ENCODE measurements around the gene GSDMA. TPM values are rescaled to one million over a fixed set of nuclear protein-coding genes. Genes with fewer than 3 reads are reported as not detected.

The GSDMA gene
- total RNA-seq, 1 donor from 2014 or later: 2.2 TPM

DNA sequence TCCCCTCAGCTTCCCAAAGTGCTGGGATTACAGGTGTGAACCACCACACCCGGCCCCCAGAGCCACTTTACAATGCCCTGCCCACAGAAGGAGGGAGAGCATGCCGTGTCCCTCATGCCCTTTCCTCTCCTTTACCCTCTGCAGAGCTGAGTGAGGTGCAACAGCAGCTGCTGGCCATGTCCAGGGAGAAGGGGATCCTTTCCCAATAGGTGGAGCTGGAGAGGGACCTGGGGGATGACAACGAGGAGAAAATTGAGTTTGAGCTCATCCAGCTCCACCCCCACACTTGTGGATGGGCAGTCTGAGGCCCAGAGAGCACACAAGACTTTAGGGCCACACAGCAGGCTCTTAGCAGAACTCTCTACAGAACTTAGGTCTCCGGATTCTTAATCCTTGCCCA is 7.9 kb upstream of the GSDMA start:
- DNase-seq (ENCODE audit: low spot score): no peak

DNA sequence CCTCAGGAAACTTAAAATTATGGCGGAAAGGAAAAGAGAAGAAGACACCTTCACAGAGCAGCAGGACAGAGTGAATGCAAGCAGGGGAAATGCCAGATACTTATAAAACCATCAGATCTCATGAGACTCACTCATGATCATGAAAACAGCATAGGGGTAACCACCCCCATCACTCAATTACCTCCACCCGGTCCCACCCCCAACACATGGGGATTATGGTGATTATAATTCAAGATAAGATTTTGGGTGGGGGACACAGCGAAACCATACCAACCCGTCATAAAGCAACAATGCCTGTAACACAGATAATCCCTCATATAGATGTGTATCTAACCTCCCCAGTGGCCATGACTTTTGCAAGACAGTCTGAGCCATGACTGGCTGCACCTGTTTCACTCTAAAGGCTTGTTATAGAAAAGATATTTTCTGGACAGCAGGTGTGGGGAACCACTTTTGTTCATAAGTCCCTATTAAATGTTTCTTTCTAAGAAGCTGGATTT is 7.0 kb upstream of the GSDMA start:
- DNase-seq (ENCODE audit: low spot score): no peak

DNA sequence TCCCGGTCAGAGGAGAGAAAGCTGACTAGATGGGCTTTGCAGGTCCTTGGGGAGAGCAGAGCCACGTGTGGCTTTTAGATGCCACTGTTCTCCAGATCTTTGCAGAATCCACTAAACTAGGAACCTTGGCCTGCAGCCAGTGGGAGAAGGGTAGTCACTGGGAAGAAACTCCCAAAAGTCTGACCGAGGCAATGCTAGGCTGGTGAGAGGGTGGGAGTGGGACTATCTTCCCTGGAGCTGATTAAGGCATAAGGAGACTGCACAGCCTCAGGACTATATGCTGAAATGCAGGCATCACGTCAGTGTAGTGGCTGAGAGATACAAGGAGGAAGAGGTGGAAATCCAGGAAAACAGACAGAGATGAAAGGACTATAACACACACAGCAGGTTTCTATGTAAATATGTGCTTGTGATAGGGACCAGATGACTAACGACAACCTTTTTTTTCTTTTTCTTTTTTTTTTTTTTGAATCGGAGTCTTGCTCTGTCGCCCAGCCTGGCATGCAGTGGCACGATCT is 2.2 kb upstream of the GSDMA start:
- DNase-seq (ENCODE audit: low spot score): no peak

DNA sequence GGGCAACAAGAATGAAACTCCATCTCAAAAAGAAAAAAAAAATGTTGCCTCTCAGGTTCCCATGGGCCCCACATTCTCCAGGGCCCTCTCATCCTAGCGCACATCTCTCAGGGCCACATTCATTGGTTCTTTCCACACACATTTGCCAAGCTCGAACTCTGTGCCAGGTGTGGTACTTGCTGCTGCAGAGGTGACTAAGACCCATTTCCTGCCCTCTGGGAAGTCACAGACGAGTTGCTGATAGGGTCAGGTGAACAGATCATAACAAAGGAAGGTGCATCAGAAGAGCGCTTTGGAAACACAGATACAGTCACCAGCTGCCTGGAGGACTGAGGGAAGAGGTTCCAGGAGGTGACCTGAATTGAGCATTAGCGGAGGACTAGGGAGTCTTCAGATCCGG is 1.0 kb downstream of the GSDMA start:
- no peak for DNase-seq (ENCODE audit: low spot score)

DNA sequence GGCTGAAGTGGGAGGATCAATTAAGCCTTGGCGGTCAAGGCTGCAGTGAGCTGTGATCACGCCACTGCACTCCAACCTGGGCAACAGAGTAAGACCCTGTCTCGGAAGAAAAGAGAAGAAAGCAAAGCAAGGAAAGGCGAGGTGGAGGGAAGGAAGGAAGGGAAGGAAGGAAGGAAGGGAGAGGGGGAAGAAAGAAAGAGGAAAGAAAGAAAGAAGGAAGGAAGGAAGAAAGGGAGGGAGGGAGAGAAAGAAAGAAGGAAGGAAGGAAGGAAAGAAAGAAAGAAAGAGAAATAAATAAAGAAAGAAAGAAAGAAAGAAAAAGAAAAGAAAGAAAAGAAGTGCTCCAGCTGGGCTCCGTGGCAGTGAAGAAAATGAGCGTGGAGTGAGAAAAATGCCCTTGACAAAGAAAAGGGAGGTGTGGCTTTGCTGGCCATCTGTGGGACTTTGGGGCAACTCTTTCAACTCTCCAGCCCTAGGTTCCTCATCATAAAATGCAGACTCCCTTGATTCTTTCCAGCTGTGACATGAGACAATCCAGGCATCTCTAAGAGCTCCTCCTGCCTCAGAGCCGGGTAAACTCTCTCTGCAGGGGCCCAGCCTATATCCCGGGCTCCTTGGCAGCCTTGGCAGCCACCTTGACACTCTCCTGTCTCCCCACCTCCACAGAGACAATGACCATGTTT is 2.4 kb downstream of the GSDMA start:
- no peak for DNase-seq (ENCODE audit: low spot score)

DNA sequence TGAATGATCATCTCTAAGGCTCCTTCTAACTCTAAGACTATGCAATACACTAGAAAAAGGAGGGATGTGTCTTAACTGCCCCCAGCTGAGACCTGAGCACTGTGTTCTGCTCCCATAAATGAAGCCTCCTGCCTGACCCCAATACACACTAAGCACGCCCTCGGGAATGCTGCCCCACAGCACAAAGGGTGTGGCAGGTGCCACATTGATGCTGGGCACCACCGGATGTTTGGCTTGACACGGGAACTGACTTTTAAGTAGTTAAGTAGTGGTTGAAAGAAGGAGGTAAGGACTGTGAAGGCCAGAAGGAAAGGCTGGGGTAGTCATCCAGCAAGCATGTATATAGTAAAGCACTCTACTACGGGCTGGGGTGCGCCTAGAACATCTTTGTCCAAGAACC is 4.0 kb downstream of the GSDMA start:
- DNase-seq (ENCODE audit: low spot score): no peak

DNA sequence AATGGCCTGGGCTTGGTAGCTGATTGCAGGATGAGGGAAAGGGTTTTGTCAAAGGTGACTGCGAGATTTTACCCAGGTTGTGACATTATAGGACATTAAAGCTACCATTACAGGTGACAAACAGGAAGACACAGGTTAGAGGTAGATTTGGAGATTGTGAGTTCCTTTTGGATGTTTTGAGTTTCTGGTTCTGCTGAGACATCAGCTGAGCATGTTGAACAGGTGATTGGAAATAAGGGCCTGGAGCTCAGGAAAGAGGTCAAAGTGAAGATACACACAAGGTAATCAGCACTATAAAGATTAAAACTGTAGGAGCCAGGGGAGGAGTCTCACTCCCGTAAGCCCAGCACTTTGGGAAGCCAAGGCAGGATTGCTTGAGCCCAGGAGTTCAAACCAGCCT is 6.0 kb downstream of the GSDMA start:
- DNase-seq (ENCODE audit: low spot score): no peak

DNA sequence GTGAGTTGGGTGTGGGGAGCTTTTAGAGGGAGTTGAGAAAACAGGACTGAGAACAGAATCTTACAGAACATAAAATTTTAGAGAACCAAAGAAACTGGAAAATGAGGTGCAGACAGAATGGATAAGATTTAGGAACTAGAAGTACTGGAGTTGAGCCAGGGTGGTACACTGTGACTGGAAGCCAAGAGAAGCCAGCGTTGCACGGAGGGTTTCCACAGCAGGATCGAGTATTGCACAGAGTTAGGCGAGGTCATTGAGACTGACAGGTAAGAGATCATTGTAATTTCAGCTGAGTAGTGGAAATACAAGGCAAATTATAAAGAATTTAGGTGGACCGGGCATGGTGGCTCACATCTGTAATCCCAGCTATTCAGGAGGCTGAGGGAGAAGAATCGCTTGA is 6.6 kb downstream of the GSDMA start:
- DNase-seq (ENCODE audit: low spot score): no peak

DNA sequence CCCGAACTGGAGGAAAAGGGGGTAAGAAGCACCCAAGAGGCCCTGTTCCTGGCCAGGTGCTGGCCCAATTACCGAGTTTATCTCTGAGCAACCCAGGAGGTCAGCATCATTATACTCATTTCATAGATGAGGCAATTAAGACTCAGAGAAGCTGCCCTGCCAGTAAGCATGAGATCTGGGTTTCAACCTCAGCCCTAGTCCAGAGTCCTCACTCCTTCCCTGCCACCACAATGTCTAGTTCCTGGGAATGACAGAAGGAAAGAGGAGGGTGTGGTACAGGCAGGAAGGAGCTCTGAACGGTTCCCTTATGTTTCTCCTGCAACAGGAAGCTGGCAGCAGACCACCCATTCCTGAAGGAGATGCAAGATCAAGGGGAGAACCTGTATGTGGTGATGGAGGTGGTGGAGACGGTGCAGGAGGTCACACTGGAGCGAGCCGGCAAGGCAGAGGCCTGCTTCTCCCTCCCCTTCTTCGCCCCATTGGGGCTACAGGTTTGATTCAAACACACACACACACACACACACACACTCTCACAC is 7.4 kb downstream of the GSDMA start:
- no peak for DNase-seq (ENCODE audit: low spot score)

DNA sequence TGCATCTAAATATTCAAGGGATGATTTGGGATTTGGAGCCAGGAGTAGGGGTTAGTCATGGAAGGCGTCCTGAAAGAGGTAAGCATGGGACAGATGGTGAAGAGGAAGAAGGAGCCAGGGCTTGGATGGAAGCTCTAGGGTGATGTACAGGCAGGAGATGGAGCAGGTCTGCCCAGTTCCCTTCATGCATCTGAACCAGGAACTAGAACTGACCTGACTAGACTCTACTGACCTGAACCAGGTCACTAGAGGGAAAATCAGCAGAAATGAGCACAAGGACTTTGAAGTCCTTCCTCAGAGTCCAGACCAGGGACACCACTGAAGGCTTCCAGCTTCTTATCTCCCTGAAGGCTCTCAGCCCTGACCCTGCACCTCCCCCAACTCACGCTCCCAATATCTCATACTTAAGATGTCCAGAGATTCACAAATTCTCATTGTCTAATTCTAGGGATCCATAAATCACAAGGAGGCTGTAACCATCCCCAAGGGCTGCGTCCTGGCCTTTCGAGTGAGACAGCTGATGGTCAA is 8.3 kb downstream of the GSDMA start:
- DNase-seq (ENCODE audit: low spot score): no peak

DNA sequence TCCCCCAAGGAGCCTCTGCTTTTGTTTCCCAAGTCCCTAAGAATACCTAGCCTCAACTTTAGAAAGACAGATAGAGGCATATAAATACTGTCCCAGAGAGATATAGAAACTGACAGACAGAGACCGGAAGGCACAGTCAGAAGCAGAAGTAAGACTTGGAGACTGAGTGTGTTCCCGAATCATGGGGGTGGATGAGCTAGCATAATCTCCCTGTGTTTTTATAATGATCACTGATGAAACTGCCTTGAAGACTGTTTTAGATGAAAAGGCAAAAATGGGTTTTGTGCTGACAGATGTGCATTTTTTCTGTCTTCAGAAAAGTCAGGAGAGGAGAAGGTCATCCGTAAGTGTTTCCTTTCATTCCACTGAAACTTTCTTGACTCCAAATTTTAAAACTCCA is 9.5 kb downstream of the GSDMA start:
- DNase-seq (ENCODE audit: low spot score): no peak

DNA sequence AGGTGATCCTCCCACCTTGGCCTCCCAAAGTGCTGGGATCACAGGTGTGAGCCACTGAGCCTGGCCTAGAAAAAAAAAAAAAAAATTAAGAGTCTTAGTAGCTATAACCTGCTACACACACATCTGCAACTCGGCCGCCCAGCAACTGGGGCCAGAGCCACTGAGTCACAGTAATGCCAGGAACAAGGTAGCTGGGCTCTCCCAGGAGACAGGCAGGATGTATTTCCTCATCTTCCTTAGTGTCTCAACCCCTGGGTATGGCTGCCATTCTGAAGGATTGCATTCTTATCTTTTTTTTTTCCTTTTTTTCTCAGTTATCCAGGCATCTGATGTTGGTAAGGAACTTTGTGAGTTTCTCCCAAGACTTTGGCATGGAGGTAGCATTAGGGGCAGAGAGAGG is 10.7 kb downstream of the GSDMA start:
- DNase-seq (ENCODE audit: low spot score): no peak

DNA sequence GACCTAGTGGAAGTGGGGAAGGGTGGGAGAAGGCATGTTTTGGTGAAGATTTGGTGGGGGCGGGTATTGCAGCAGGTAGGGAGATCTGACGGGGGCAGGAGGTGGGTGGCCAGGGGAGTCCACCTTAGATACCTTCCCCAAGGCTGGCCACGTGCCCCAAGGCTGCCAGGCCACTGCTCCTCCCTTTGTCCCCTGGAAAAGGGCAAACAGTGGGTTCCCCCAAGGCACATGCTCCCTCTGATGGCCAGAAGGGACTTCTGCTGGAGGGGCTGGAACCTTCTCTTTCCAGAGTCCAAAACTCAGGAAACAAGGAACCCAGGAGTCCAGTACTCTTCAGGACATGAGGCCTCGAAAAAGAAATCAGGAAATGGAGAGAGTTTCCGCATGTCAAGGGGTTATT is 11.6 kb downstream of the GSDMA start:
- no peak for DNase-seq (ENCODE audit: low spot score)

DNA sequence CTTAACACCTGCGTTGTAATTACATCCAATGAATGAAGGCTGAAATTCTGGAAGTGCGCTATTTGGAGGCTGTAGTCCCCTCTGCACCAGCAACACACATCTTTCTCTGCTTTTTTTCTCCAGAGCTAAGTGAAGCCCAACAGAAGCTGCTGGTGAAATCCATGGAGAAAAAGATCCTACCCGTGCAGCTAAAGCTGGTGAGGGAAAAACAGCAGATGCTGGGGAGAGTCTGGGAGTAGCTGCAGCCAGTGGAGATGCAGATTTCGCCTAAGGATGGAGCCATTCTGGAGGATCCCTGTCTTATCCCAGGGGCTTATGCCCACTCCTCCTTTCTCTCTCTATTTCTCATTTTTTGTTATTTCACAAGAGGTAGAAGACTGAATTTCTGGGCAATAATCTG is 13.0 kb downstream of the GSDMA start:
- no peak for DNase-seq (ENCODE audit: low spot score)

DNA sequence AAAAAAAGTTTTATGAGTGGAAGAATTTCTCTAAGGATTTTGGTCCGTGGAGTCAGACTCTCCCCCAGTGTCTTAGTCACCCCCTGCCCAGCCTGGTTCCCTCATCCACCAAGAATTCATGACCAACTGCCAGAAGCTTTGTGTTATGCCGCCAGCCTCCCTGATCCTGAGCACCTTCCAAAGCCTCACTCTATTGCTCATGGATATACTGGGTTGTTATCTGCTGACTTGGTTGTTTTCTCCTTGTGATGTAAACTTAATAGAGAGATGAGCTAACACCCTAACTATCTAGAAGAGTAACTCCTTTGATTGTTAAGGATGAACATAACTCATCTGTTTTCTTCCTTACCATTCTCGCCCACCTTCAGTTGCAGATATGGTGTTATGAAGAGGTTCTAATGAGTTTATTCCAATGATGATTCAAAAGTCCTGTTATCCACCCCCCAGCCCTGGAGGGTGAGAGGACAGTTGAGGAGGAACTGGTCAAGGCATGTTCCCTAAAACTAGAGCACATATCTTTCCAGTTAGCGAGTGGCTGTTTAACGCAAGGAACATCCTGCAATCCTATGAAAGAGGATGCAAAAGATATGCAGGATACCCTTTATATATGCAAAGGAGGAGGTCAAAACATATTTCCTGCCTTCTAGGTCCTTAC is 16.3 kb downstream of the GSDMA start:
- no peak for DNase-seq (ENCODE audit: low spot score)

DNA sequence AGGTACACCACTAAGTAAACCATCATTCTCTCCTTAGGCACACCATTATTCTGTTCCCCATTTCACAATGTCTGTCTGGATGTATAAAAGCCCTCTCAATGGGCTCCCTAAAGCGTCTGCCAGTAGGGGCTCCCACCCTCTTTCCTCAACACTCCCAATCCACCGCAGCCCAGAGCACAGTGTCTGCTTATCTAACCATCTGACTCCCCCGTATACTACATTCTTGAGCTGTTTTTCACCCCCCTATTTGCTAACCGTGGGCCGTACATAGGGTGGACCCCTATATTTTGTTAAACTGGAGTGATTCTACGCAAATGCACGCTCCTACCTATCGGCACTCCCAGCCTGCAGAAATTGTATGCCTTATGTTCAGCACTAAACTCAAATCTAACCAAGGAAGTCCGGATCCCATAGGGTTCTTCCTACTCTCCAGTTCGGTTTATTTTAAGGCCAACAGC is 17.1 kb downstream of the GSDMA start:
- no peak for DNase-seq (ENCODE audit: low spot score)

DNA sequence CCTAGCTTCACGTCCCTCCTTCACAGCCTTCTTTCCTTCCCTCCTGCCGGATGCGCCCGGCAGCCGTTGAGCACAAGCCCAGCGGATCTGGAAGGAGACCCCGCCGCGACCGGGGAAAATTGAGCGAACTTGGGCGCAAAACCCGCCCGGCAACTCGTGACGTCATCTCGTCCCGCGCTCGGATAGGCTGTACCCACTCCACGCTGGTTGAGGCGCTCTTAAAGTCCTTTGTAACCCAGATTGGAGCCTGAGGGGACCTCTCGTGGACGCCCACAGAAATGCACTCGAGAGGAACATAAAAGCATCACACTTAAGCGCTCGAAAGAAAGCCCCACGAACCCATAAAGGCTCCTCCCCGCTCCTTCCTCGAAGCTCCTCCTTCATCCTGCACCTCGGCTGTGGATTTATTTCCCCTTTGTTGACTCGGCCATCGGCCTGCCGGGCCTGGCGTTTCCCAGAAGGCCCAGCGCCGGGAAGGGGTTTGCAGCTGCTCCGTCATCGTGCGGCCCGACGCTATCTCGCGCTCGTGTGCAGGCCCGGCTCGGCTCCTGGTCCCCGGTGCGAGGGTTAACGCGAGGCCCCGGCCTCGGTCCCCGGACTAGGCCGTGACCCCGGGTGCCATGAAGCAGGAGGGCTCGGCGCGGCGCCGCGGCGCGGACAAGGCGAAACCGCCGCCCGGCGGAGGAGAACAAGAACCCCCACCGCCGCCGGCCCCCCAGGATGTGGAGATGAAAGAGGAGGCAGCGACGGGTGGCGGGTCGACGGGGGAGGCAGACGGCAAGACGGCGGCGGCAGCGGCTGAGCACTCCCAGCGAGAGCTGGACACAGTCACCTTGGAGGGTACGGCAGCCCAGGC is 17.8 kb downstream of the GSDMA start, which contains the start of gene PSMD3:
TSS of gene PSMD3 (plus strand) at position 457 of the 856 bp plus-strand sequence. CDS start at position 621, 164 bp downstream.
- peak; percentile 99 for DNase-seq (ENCODE audit: low spot score)

DNA sequence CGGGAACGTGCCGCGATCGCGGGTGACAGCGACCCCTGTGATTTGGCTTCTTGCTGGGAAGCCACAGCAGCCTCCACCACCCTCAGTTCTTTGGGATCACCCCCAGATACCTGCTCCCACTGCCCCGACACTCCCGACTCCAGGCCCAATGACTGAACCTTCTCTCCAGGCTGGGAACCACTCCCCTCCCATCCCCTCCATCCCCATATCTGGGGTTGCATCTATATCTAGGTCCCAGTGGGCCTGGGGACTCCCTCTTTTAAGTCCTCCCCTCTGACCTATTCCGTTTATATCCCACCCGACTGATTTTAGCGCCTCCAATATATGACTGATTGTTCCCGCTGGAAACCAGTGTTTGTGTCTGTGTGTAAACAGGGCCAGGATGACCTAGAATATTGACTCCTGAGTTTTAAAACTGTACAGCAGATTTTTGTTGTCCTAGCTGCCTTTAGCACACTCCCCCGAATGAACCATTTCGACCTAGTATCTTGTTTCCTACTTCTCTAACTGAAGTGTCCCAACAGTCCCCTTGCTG is 18.5 kb downstream of the GSDMA start:
- no peak for DNase-seq (ENCODE audit: low spot score)

DNA sequence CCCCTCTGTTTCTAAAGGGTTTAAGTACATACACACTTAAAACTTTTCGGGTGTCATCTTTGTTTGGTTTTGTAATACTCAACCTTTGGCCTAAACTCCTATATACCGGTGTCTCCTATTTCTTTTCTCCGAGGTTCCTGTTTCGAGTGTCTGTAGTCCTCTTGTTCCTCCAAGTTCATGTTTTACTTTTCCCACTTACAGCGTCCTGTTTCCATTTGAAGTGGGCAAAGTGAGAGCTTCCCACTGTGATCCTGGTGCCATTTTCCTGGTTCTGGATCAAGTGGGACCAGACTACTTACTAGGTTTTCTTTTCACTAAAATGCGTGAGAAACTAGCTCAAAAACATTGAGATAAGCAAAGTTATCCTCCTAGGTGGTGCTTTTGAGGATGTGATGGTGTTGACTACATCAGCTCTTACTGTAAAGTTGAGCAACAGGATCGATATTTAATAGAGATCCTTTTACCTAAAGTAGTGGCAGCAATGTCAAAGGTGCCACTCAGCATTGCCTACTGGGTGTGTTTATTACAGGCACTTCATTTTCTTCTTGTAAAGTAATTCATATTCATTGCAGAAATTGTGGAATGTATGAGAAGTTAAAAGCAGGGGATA is 19.1 kb downstream of the GSDMA start:
- no peak for DNase-seq (ENCODE audit: low spot score)

DNA sequence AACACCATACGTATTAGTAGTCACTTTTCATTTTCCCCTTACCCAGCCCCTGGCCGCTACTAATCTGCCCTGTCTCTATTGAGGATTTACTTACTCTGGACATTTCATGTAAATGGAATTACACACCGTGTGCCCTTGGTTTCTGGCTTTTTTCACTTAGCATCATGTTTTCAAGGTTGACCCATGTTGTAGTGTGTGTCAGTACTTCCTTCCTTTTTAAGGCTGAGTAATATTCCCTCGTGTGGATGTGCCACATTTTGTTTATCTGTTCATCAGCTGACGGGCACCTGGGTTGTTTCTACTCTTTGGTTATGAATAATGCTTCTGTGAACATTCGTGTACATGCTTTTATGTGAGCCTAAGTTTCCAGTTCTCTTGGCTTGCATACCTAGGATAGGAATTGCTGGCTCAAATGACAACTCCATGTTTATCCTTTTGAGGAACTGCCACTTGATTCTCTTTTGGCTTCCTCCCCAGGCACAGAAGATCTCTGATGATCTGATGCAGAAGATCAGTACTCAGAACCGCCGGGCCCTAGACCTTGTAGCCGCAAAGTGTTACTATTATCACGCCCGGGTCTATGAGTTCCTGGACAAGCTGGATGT is 25.5 kb downstream of the GSDMA start:
- DNase-seq (ENCODE audit: low spot score): no peak

Data from mesenteric fat pad (tissue), 1 donor.